ENCODE measurements around the gene GPR42. TPM values are rescaled to one million over a fixed set of nuclear protein-coding genes. Genes with fewer than 3 reads are reported as not detected.

Gene GPR42
- total RNA-seq, 1 experiment from 2014 or later = not detected

- BruUV-seq (replicated peaks) = no TSS peak
- Mint-ChIP-seq H3K4me1 (ENCODE audit: low read depth, unreplicated experiment) (no peaks in the 10 kb centered on the region), H3K36me3 (ENCODE audit: insufficient read depth, unreplicated experiment) (peaks cover 7% of the 10 kb centered on the region), H3K4me3 (ENCODE audit: unreplicated experiment) (no peak overlapping the region), H3K9me3 (ENCODE audit: unreplicated experiment) (peaks cover 19% of the 10 kb centered on the region), H3K27me3 (ENCODE audit: insufficient read depth, unreplicated experiment) (no peaks in the 10 kb centered on the region), H3K27ac (ENCODE audit: unreplicated experiment) (no peak overlapping the region)
- no peak overlapping the region for H3K4me3 ChIP-seq (ENCODE audit: low read depth, low read length)
- H3K36me3 ChIP-seq (ENCODE audit: control insufficient read depth, insufficient read depth, low read length) = no peaks in the 10 kb centered on the region
- no peaks in the 10 kb centered on the region for H3K27me3 ChIP-seq (replicated peaks; ENCODE audit: control insufficient read depth, insufficient read depth, low read length)
- no peak for TF ChIP-seq CTCF (IDR thresholded peaks at IDR 0.05; ENCODE audit: insufficient read depth in 1 of 2, low read depth in 1 of 2, low read length in 1 of 2, severe bottlenecking in 1 of 2, unreplicated experiment in 1 of 2)
- ChIA-PET CTCF (no interaction called here), POLR2A (no interaction called here)
- intact Hi-C loops (cut with micrococcal nuclease; ENCODE audit: unreplicated experiment) = no loop called here
- peaks cover 44% of the 10 kb centered on the region for H3K9me3 ChIP-seq
- no peak for DNase-seq
- H3K4me1 ChIP-seq = no peaks in the 10 kb centered on the region
Observed at GRCh38 chr19:35389192-35389861, 18.5 kb downstream of the GPR42 start.

- Mint-ChIP-seq H3K4me3 (ENCODE audit: unreplicated experiment) (no peak overlapping the region), H3K27ac (ENCODE audit: unreplicated experiment) (no peak overlapping the region), H3K27me3 (ENCODE audit: insufficient read depth, unreplicated experiment) (no peaks in the 10 kb centered on the region), H3K36me3 (ENCODE audit: insufficient read depth, unreplicated experiment) (no peaks in the 10 kb centered on the region), H3K9me3 (ENCODE audit: unreplicated experiment) (peaks cover 8% of the 10 kb centered on the region), H3K4me1 (ENCODE audit: low read depth, unreplicated experiment) (no peaks in the 10 kb centered on the region)
- Histone ChIP-seq H3K27me3 (replicated peaks; ENCODE audit: control insufficient read depth, insufficient read depth, low read length) (no peaks in the 10 kb centered on the region), H3K36me3 (ENCODE audit: control insufficient read depth, insufficient read depth, low read length) (no peaks in the 10 kb centered on the region), H3K9me3 (peaks cover 7% of the 10 kb centered on the region; the same call in 1 of the 2 replicates), H3K4me1 (no peaks in the 10 kb centered on the region), H3K4me3 (ENCODE audit: low read depth, low read length) (no peak overlapping the region)
- BruUV-seq (replicated peaks) = no TSS peak
- ChIA-PET POLR2A (no interaction called here), CTCF (no interaction called here)
- no peak for DNase-seq
- intact Hi-C loops (cut with micrococcal nuclease; ENCODE audit: unreplicated experiment) = no loop called here
- TF ChIP-seq CTCF (IDR thresholded peaks at IDR 0.05; ENCODE audit: insufficient read depth in 1 of 2, low read depth in 1 of 2, low read length in 1 of 2, severe bottlenecking in 1 of 2, unreplicated experiment in 1 of 2) = no peak
Observed at GRCh38 chr19:35392742-35393715, 22.2 kb downstream of the GPR42 start.

GRCh38 chr19:35395382-35396199 lies 24.7 kb downstream of the GPR42 start:
- intact Hi-C loops (cut with micrococcal nuclease; ENCODE audit: unreplicated experiment) = no loop called here
- no peak for DNase-seq
- CTCF ChIA-PET = no interaction called here
- no peaks in the 10 kb centered on the region for H3K9me3 ChIP-seq
- H3K4me1 Mint-ChIP-seq (ENCODE audit: low read depth, unreplicated experiment) = no peaks in the 10 kb centered on the region
- no peaks in the 10 kb centered on the region for H3K36me3 ChIP-seq (ENCODE audit: control insufficient read depth, insufficient read depth, low read length)
- no peaks in the 10 kb centered on the region for H3K36me3 Mint-ChIP-seq (ENCODE audit: insufficient read depth, unreplicated experiment)
- POLR2A ChIA-PET = no interaction called here
- H3K4me3 Mint-ChIP-seq (ENCODE audit: unreplicated experiment) = no peak overlapping the region
- H3K4me1 ChIP-seq = no peaks in the 10 kb centered on the region
- no peaks in the 10 kb centered on the region for H3K27me3 ChIP-seq (replicated peaks; ENCODE audit: control insufficient read depth, insufficient read depth, low read length)
- H3K4me3 ChIP-seq (ENCODE audit: low read depth, low read length) = no peak overlapping the region
- H3K27ac Mint-ChIP-seq (ENCODE audit: unreplicated experiment) = no peak overlapping the region
- no peak for TF ChIP-seq CTCF (IDR thresholded peaks at IDR 0.05; ENCODE audit: insufficient read depth in 1 of 2, low read depth in 1 of 2, low read length in 1 of 2, severe bottlenecking in 1 of 2, unreplicated experiment in 1 of 2)
- no peaks in the 10 kb centered on the region for H3K27me3 Mint-ChIP-seq (ENCODE audit: insufficient read depth, unreplicated experiment)
- BruUV-seq (replicated peaks) = no TSS peak
- peaks cover 8% of the 10 kb centered on the region for H3K9me3 Mint-ChIP-seq (ENCODE audit: unreplicated experiment)

All from Caco-2 (cell line).